HG02970 (cell line): ENCODE results near the gene GABRG3.
"Not testable (repeated sequence)": the region's sequence is repeated elsewhere in the genome, so short reads cannot be mapped to it uniquely, and the experiment has no call there.

Experiments
- ATAC-seq: cut with Tn5 transposase; IDR thresholded peaks from one replicate; pipeline ENCODE4 v1.9.1; 2021; ENCODE audit warnings: mild to moderate bottlenecking, moderate library complexity, moderate number of reproducible peaks; ENCODE audit not compliant: unreplicated experiment, low FRiP score

GABRG3 gene

DNA sequence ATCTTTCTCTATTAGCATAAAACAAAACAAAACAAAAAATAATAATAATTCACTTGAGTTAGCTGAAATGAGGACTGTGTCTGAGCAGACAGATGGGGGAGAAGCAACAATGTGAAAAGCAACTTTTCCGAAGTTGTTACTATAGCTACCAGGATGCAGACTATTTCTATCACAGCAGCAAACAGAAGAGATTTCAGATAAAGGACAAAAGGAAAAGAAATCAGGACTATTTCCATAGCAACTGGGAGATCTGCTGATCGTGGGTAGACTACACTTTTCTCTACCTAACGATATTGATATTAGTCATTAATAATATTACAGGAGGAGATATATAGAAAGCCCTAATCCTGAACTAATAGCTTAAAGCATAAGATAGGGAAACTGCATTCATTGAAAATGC lies 321.7 kb downstream of the GABRG3 start:
- ATAC-seq, result no peak

DNA sequence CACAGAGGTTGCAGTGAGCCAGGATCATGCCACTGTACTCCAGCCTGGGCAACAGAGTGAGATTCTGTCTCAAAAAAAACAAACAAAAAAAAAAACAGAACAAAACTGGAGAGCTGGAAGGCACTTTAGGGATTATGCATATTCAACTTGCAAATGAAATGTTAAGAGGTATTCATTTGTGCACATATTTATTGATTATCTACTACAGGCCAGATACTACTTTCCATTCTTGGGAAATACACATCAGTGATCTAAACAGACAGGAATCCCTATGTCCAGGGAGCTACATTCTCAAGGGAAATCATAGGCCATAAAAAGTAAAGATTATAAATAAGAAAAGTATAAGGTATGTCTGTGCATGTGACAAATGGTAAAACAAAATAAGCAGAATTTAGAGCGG lies 322.6 kb downstream of the GABRG3 start:
- ATAC-seq, result no peak

DNA sequence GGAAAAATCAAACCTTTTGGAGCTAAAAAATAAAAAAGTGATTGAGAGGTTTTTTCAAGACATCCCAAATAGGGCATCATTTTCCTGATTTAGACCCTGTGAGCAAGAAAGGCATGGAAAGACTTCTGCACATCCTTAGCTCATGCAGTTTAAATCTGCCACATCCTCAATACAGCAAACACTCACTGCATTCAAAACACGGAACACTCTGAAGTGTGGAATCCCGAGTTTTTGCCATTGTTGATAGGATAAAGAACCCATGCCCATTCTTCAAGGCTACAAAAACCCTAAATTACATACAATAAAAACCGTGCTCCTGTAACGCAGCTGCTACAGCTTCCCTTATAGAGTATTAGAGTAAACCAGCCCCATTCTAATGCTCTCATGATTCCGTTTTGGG lies 346.8 kb downstream of the GABRG3 start:
- ATAC-seq, result no peak

DNA sequence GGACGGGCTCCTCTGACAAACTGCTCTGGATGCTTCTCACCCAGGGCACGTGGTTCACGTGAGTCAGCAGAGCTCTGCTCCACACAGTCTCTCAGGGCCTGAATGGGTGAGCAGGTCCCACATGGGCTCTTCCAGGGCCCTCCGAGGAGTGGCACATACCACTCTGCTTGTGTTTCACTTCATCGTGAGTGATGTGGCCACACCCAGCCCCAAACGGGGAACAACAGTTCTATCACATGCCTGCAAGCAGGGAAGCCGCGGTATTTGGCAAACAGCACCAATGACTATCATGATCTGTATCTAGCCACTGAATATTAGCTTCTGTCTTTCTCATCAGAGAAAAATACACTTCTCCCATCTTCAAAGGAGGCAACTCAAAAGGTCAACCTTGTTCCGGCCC lies 352.8 kb downstream of the GABRG3 start:
- ATAC-seq, result no peak

DNA sequence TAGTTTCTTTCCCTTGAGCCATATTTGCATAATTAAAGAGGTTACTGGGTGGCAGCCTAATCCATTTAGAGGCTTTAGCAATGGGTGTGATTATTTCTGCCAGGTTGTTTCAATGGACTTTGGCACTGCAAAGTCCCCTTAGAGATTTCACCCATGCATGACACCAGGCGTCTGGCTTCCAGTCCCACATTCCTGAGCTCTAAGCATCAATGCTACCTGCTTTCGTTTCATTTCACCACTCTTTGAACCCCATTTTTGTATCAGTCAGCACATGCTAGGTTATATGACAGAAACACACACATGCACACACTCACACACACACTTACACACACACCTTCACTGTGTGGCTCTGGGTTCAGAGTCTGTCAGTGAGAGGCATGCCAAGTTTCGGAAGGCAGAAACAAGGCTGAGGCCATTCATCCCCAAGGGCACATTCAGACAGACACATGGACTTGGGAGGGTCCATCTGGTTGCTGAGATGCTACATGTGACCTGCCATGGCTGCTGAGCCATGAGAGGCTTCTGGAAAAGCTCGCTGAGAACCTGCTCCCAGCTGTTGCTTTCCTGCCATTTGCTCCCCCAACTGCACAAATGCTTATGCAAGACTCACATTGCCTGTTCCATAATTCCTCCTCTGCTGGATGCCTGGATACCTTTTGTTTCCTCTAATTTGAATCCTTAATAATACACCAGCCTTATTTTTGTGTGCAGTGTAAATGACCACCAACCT lies 354.1 kb downstream of the GABRG3 start:
- no peak for ATAC-seq

DNA sequence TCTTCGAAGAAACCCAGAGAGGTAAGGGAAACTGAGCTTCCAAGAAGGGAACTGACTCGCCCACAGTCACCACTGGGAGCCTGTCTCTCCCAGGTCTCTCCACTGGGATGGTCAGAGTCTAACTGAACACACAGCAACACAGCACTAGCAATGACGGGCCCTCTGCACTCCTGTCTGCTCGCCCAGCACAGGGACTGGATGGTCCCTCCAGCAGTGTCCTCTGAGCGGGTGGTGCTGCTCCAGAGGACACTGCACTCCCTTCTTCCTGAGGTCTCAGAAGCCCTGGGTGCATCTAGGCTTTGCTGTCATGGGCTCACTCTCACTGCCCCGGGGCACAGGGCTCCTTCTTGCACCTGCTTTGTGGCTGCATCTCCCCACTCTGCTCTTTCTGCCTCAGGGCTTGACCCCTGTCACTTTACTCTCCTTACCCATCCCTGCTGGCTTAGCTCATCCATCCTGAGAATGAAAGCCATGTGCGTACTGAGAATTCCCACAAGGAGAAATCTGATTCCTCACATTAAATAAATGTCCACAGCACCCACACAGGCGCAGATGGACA lies 356.6 kb downstream of the GABRG3 start:
- ATAC-seq, result no peak

DNA sequence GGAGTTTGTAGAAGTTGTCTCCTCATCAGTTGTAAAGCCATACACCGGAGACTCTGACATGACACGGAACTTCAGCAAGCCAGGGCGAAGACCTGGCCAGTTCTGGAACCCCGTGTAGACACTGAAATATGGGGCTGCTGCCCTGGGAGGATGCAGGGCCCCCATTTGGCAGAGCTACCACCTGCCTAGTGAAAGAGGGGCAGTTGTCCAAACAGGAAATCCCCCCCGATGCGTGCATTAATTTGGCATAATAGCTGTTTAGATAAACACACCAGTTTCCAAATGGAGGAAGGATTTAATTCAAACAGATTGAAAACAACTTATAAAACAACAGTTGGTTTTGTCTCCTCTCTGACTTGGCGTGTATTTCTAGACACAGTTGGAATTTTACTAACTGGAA lies 357.2 kb downstream of the GABRG3 start:
- ATAC-seq, result no peak

DNA sequence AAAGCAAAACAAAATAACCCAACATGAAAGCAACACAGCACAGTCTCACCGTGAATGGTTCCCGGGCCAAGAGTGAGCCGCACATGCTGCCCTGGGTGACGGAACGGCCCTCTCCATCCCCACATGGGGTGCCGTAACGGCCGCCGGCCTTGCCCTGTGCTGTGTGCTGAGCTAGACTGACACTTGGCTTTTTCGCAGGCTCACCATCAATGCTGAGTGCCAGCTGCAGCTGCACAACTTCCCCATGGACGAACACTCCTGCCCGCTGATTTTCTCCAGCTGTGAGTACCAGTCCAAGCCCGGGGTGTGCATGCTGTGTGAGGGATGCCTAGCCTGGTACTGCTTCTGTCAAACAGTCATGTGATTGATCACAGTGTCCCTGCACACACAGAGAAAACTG lies 357.6 kb downstream of the GABRG3 start:
- no peak for ATAC-seq

DNA sequence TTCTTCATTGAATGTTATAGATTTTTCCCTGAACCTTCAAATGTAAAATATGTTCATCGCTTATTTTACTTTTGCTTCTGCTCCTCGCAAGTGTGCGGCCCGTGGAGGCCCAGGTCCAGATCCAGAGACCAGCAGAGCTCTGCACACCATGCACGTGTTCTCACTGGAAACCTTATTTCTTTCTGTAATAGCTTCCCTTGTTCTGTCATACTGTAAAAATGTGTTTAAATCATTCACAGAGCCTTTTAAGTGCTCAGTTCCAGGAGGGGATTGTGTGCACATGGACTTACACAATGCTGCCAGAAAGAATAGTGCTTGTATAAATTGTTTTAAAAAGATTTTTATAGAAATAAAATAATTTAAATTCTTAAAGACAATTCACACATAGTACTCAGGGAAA lies 359.3 kb downstream of the GABRG3 start:
- no peak for ATAC-seq

DNA sequence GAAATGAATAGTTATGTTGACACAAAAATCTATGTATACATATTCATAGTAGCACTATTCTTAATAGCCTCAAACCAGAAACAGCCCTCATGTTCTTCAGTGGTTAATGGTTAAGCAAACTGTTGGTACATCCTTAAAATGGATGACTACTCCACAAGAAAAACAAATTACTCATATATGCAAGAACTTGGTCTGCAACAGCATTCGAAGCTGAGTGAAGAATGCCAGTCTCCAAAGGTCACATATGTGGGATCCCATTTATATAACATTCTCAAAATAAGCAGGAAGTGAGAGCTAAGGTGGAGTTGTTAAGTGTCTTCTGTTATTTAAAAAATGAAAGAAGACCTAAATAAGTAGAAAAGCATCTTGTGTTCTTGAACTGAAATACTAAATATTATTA lies 365.7 kb downstream of the GABRG3 start:
- no peak for ATAC-seq

DNA sequence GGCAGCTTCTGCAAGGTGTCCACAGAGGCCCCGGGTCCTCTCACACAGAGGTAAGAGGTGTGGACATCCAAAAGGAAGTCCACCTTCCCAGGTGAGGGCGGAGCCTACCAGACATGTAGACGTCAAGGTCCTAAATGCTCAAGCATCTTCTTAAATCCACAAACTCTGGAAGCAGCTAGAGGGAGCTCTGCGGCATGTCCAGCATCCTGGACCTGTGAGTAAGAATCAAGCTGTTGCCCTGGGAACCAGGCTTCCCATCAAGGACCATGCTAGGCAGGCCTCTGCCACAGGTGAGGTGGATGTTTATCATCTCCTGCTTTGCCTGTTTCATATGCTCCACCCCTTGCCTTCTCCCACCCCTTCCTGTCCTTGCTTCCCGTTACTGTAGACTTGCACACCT lies 368.2 kb downstream of the GABRG3 start:
- ATAC-seq, result no peak

DNA sequence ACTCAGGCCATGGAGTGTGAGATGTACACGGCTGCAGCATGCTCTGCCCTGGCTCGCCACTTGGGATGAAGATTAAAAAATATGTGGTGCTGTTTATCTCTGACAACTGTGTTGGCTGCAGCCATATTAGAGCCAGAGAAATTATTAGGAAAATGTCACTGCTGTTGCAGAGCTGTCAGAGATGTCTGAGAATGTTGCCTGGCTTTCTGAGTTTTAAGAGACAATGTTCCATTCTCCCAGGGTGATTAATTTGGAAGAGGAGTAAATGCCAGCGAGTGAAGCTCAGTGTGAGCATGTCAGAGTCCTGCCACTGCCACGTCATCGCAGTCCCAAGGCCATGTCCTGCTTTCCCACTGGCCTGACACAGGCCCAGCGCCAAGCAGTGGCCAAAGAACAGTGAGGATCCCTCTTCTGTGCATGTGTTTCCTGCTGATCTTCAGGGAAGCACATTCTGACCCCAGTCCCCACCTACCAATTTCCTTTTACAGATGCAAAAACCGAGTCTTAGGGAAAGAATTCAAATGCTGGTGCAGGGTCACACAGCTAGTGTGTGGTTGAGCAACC lies 370.9 kb downstream of the GABRG3 start:
- no peak for ATAC-seq

DNA sequence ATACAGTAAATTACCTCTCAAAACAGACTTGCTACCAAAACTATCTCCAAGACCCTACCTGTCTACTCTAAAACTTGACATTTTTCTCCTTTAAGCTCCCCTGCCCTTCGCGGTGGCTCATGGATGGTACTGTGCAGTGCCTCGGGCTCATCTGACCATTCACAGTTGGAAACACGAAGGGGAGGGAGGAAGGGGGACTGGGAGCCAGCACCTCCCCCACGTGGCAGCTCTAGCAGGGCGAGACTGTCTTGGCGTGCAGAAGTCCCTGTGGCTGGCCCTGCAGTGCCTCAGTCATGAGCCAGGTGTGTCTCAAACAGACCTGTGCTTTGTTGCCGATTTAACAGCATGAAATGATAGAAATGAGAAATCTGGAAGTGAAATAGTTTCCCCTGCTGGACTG lies 372.0 kb downstream of the GABRG3 start:
- no peak for ATAC-seq

DNA sequence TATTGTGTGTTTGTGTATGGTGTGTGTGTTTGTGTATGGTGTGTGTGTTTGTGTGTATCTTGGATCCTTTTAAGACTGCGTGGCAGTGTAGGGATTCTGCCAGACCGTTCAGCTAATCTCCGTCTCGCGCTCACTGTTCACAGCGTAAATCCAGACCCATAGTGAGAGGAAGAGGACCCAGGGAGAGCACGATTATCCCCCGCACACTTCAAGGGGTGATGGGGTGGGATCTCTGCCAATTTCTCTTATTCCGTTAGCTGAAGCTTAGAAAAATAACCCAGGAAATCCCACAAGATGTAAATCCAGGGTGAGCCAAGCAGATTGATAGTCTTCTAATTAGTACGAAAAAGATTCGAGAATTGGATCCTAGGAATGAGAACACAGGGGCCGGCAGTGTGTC lies 381.2 kb downstream of the GABRG3 start:
- no peak for ATAC-seq

DNA sequence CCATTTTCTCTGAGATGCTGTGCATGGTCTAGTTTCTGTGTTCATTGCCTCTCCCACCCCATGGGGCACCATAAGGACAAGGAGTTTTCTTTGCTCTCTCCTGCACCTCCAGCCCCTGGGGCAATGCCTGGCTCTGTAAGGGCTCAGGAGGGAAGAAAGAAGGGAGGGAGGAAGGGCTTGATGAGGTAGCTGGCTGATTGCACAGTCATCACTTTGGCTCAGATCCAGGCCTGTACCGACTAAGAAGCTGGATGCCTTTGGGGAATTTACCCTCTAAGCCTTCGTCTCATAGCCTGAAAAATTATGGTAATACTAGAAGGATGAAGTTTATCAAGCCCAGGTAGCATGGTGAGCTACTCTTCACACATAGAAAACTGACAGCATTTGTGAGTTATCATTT lies 382.9 kb downstream of the GABRG3 start:
- no peak for ATAC-seq

DNA sequence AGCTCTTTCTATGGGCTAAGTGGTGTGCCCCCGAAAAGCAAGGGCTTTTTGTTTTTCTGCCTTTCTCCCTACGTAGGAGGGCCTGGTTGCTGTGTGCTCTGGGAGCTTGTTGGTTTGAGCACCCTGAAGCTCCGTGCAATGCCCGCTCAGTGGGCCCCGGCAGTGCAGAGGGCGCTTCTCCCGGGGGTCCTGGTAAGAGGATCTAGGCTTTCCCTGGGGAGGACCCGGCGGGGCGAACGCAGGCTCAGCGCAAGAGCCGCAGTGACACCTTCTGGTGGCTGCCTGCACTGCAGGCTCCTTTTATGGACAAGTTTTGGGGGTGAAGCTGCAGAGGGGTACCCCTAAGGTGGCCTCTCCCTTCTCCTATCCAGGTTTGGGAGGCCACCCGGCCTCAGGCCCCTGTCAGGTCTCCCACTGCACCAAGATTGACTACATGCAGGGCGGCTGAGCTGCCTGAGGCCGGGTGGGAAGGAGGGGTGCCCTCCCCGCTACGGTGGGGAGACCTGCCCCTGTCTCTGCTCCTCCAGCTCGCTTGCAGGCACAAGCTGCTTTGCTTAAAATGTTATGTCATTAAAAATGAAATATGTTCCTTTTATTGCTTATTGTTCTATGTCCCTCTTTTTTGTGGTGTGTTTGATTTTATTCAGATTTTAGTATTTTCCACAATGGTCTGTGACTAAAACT lies 387.9 kb downstream of the GABRG3 start:
- ATAC-seq, result no peak

DNA sequence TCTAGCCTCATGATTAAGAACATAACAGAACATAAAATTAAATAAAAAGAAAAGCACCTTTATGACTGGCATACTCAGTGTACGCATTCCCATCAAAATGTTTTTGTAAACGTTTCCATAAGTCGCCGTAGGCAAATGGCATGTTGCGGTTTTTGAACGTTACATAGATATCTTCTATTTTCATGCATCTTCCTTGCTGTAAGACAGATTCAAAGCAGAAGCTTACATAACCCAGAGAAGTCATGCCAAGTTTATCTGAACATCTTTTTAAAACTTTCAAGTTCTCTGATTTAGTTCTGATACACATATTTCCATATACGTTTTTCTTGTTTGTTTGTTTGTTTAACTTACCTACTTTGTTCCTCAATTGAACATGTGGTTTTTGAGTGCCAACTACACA lies 388.6 kb downstream of the GABRG3 start:
- no peak for ATAC-seq

DNA sequence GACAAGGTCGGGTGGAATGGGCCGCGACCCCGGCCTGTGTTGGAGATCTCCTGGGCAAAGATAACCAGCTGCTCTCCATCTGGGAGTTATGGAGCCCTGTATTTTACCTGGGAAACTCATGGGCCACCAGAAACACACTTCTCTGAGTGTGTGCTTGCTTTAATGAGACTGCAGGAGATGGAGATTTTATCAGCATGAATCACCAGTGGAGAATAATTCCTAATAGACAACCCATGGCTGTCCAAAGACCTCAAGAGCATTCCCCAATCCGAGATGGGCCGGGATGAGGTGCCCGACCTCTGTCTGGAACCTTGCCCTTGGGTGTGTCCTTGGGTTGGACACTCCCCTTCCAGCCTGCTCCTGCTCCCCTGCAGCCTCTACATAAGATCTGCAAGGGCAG lies 389.3 kb downstream of the GABRG3 start:
- no peak for ATAC-seq

DNA sequence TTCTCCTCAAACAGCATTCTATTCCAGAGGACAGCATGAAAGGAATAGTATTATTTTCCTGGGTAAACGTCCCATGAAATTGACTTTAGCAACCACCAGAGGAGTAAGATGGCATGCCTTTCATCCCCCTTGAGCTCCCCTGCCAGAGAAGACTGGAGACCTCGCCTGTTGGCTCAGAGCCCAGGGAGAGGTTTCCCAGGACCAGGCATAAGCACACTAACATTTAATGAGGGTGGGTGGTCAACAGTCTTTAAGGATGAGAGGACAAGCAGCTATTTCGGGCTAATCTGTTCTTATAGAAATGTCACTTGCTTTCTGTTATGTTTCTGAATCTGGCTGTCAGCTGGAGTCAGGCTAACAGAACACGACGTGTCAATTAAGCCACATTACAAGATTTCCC lies 390.5 kb downstream of the GABRG3 start:
- ATAC-seq, result no peak

DNA sequence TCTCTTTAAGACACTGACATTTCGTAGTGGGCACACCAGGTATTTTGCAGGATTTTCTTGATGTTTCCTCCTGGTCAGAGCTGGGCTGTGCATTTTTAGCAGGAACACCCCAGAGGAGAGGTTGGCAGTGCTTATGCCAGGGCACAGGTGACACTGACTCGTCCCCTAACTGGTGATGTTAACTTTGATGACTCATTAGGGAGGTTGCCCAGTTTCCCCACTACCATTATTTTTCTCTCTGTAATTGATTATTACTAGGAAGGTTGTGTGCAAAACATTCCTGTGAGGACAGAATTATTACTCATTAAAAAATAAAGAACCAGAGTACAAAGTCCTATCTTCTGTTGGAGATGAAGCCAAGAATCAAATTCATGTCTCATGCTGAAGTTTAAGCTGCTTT lies 394.5 kb downstream of the GABRG3 start:
- ATAC-seq, result no peak

DNA sequence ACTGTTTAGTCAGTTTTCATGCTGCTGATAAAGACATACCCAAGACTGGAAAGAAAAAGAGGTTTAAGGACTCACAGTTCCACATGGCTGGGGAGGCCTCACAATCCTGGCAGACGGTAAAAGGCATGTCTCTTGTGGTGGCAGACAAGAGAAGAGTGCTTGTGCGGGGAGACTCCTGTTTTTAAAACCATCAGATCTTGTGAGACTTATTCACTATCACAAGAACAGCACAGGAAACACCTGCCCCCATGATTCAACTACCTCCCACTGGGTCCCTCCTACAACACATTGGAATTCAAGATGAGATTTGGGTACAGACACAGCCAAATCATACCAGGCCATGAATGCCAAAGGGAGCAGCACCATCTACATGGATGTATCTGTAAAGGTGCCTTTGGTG lies 406.4 kb downstream of the GABRG3 start:
- ATAC-seq, result not testable (repeated sequence)
